Loucy (cell line): ENCODE results near the gene E2F1.

Experiments
- H2AFZ ChIP-seq: fragments of 200-600 bp; sonication (generic); 2 replicates; pipeline ENCODE4 v1.6.0; 2016; ENCODE audit warnings: antibody characterized with exemption, mild to moderate bottlenecking, low read length, moderate library complexity
- H3F3A ChIP-seq: fragments of 200-600 bp; 2 replicates; pipeline ENCODE4 v1.6.0; 2016; ENCODE audit warnings: antibody characterized with exemption, low read depth, mild to moderate bottlenecking
- H3K27me3 ChIP-seq: fragments of 200-600 bp; sonication (generic); 2 replicates; pipeline ENCODE4 v1.6.1; 2014; ENCODE audit warnings: low read length, mild to moderate bottlenecking; ENCODE audit not compliant: insufficient read depth, poor library complexity, severe bottlenecking
- H3K36me3 ChIP-seq: fragments of 200-600 bp; sonication (generic); 2 replicates; pipeline ENCODE4 v1.6.1; 2016; ENCODE audit warnings: low read length; ENCODE audit not compliant: insufficient read depth
- H3K4me1 ChIP-seq: fragments of 200-600 bp; sonication (generic); 2 replicates; pipeline ENCODE4 v1.5.1; 2014; ENCODE audit warnings: low read length, mild to moderate bottlenecking; ENCODE audit not compliant: insufficient read depth, poor library complexity, severe bottlenecking
- H3K4me2 ChIP-seq: fragments of 200-600 bp; sonication (generic); 2 replicates; pipeline ENCODE4 v1.6.0; 2014; ENCODE audit warnings: antibody characterized with exemption, low read length, low read depth, mild to moderate bottlenecking; ENCODE audit not compliant: poor library complexity, severe bottlenecking
- H3K4me3 ChIP-seq: fragments of 200-600 bp; sonication (generic); 2 replicates; pipeline ENCODE4 v1.5.1; 2014; ENCODE audit warnings: low read length, mild to moderate bottlenecking, mixed read lengths; ENCODE audit not compliant: poor library complexity, severe bottlenecking
- H3K79me2 ChIP-seq: fragments of 200-600 bp; sonication (generic); 2 replicates; pipeline ENCODE4 v1.6.1; 2014; ENCODE audit warnings: low read length; ENCODE audit not compliant: insufficient read depth
- H3K9ac ChIP-seq: fragments of 200-600 bp; sonication (generic); 2 replicates; pipeline ENCODE4 v1.6.0; 2014; ENCODE audit warnings: mild to moderate bottlenecking, low read depth, low read length, moderate library complexity; ENCODE audit not compliant: poor library complexity, severe bottlenecking
- H3K9me2 ChIP-seq: fragments of 200-600 bp; sonication (generic); replicated peaks from 2 replicates; pipeline ENCODE4 v1.6.1; 2016; ENCODE audit warnings: low read depth, low read length, mixed read lengths
- H3K9me3 ChIP-seq: fragments of 200-600 bp; sonication (generic); 2 replicates; pipeline ENCODE4 v1.6.1; 2014; ENCODE audit warnings: mild to moderate bottlenecking, antibody characterized with exemption, low read length, low read depth; ENCODE audit not compliant: insufficient read depth
- H4K20me1 ChIP-seq: fragments of 200-600 bp; sonication (generic); 2 replicates; pipeline ENCODE4 v1.6.0; 2014; ENCODE audit warnings: antibody characterized with exemption, low read length, mild to moderate bottlenecking; ENCODE audit not compliant: insufficient read depth, poor library complexity, severe bottlenecking
- CTCF ChIP-seq: fragments of 200-600 bp; sonication (generic); conservative IDR thresholded peaks from 2 replicates; pipeline ENCODE4 v1.5.1; 2014; ENCODE audit warnings: mild to moderate bottlenecking, antibody characterized with exemption, low read length
- EZH2phosphoT487 ChIP-seq: fragments of 200-600 bp; IDR thresholded peaks from 2 replicates; pipeline ENCODE4 v1.6.1; 2018; ENCODE audit warnings: antibody characterized with exemption, mild to moderate bottlenecking, moderate library complexity, borderline replicate concordance

E2F1 gene

GRCh38 chr20:33676121-33676520 lies 10.1 kb downstream of the E2F1 start:
- peaks cover 40% of the 10 kb centered on the region; the same call in 1 of the 2 replicates for H3K36me3 ChIP-seq
- H3K9ac ChIP-seq = no peak overlapping the region
- TF ChIP-seq CTCF (no peak), EZH2phosphoT487 (no peak)
- no peaks in the 10 kb centered on the region for H3F3A ChIP-seq
- H3K79me2 ChIP-seq = peaks cover 22% of the 10 kb centered on the region
- H3K4me2 ChIP-seq = no peak overlapping the region
- no peak overlapping the region for H3K4me3 ChIP-seq
- no peaks in the 10 kb centered on the region for H3K9me3 ChIP-seq
- H3K9me2 ChIP-seq = no peaks in the 10 kb centered on the region
- peaks cover 12% of the 10 kb centered on the region for H4K20me1 ChIP-seq
- no peak overlapping the region for H2AFZ ChIP-seq
- no peaks in the 10 kb centered on the region for H3K27me3 ChIP-seq
- peaks cover 26% of the 10 kb centered on the region for H3K4me1 ChIP-seq

- no peak overlapping the region for H3K4me3 ChIP-seq
- no peaks in the 10 kb centered on the region for H3K9me3 ChIP-seq
- peaks cover 14% of the 10 kb centered on the region for H3K79me2 ChIP-seq
- H2AFZ ChIP-seq = no peak overlapping the region
- H3K9me2 ChIP-seq = no peaks in the 10 kb centered on the region
- H3F3A ChIP-seq = no peaks in the 10 kb centered on the region
- H3K27me3 ChIP-seq = no peaks in the 10 kb centered on the region
- H3K4me1 ChIP-seq = peaks cover 23% of the 10 kb centered on the region
- H3K4me2 ChIP-seq = peak overlapping the region; percentile 97
- H3K36me3 ChIP-seq = peaks cover 40% of the 10 kb centered on the region; the same call in 1 of the 2 replicates
- peaks cover 4% of the 10 kb centered on the region for H4K20me1 ChIP-seq
- no peak for TF ChIP-seq EZH2phosphoT487
- no peak for TF ChIP-seq CTCF
- no peak overlapping the region for H3K9ac ChIP-seq
Observed at GRCh38 chr20:33675136-33675959, 10.8 kb downstream of the E2F1 start.

- Histone ChIP-seq H3K9me3 (no peaks in the 10 kb centered on the region), H3K79me2 (peaks cover 10% of the 10 kb centered on the region), H3K4me1 (peaks cover 20% of the 10 kb centered on the region), H3F3A (no peaks in the 10 kb centered on the region), H3K4me3 (peak within 1 kb of the TSS; percentile 94), H3K9me2 (no peaks in the 10 kb centered on the region), H3K36me3 (peaks cover 34% of the 10 kb centered on the region; the same call in 1 of the 2 replicates), H2AFZ (peak within 1 kb of the TSS; percentile 83), H3K4me2 (peak within 1 kb of the TSS; percentile 97), H4K20me1 (peaks cover 3% of the 10 kb centered on the region), H3K9ac (peak within 1 kb of the TSS; percentile 91), H3K27me3 (no peaks in the 10 kb centered on the region)
- no peak for TF ChIP-seq CTCF
- TF ChIP-seq EZH2phosphoT487 = no peak
Observed at GRCh38 chr20:33674294-33675135, 11.7 kb downstream of the E2F1 start, which contains the start of gene NECAB3. Gene NECAB3, minus strand, starts transcription at chr20:33674428. Its CDS starts 76 bp downstream, at chr20:33674352.
